Right atrium auricular region (tissue), 2 donors: ENCODE data around the gene MCEMP1. TPM values are rescaled to one million over a fixed set of nuclear protein-coding genes. Genes with fewer than 3 reads are reported as not detected.
A peak's percentile ranks its signal among the peaks of the same experiment; 100 is the strongest.

Source experiments
- DNase-seq: peaks from one replicate; pipeline ENCODE4 v3.0.0-alpha.2; 2019; ENCODE audit warnings: low spot score
- H3K27ac ChIP-seq, 2 donors: fragments of 200-600 bp; sonication (generic); 1 replicate in 1 of 2; 2 replicates in 1 of 2; pipeline ENCODE4 v1.5.1; 2016 to 2019
- H3K27me3 ChIP-seq, 2 donors: fragments of 200-600 bp; sonication (generic); one replicate each; pipeline versions ENCODE4 v1.5.1 to v1.6.0; 2017 to 2019
- H3K36me3 ChIP-seq: fragments of 200-600 bp; sonication (generic); one replicate; pipeline ENCODE4 v1.5.1; 2016
- H3K4me1 ChIP-seq, 2 donors: fragments of 200-600 bp; sonication (generic); one replicate each; pipeline versions ENCODE4 v1.5.1 to v1.6.0; 2017 to 2019
- H3K4me3 ChIP-seq, 2 donors: fragments of 200-600 bp; sonication (generic); 1 replicate in 1 of 2; 2 replicates in 1 of 2; pipeline ENCODE4 v1.5.1; 2017 to 2019; ENCODE audit warnings: mild to moderate bottlenecking in 1 of 2, moderate library complexity in 1 of 2
- H3K9me3 ChIP-seq, 2 donors: fragments of 200-600 bp; sonication (generic); one replicate each; pipeline ENCODE4 v1.5.1; 2019
- total RNA-seq, 2 donors: library from RNA; depleted of rRNA; stranded (reverse); fragments of >200 nt; gene quantifications; one replicate each; pipeline ENCODE4 v1.1.0, GENCODE V29; 2016
- TF ChIP-seq, protein P1 (sequence below), 2 donors: fragments of 200-600 bp; sonication (generic); IDR thresholded peaks; one replicate each; pipeline ENCODE4 v1.5.1; 2019; ENCODE audit warnings: antibody characterized with exemption in 2 of 2

MCEMP1 gene, protein sequence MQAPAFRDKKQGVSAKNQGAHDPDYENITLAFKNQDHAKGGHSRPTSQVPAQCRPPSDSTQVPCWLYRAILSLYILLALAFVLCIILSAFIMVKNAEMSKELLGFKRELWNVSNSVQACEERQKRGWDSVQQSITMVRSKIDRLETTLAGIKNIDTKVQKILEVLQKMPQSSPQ
- 1 to 10 TPM in 1 of 2 donors, under 1 TPM in 1; 0.70 to 1.5 TPM for total RNA-seq

DNA sequence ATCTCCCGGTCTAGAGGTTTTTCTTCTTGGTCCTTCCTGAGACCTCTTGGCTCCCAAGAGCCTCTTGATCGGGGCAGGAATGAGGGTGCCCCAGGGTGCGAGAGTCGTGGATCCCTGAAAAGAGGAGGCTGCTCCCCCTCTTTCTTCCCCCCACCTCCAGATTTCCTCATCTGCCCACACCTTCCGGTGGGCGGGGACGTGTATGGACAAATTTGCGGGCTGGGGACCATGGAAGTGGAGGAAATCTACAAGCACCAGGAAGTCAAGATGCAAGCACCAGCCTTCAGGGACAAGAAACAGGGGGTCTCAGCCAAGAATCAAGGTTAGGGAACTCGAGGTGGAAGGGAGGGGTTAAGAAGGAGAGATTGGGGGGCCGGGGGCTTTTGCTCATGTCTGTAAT, at the start of gene MCEMP1:
Gene MCEMP1, plus strand, starts transcription at position 237 of the 400 bp plus-strand sequence. Its CDS starts 31 bp downstream, at position 268.
- Histone ChIP-seq H3K27ac (no peak within 1 kb of the TSS), H3K36me3 (no peaks in the 10 kb centered on the region), H3K4me1 (peaks cover 0 to 11% of the 10 kb centered on the region in 2 donors), H3K27me3 (no peaks in the 10 kb centered on the region), H3K9me3 (peaks cover 0 to 4% of the 10 kb centered on the region in 2 donors), H3K4me3 (no peak within 1 kb of the TSS)
- TF ChIP-seq, protein P1, sequence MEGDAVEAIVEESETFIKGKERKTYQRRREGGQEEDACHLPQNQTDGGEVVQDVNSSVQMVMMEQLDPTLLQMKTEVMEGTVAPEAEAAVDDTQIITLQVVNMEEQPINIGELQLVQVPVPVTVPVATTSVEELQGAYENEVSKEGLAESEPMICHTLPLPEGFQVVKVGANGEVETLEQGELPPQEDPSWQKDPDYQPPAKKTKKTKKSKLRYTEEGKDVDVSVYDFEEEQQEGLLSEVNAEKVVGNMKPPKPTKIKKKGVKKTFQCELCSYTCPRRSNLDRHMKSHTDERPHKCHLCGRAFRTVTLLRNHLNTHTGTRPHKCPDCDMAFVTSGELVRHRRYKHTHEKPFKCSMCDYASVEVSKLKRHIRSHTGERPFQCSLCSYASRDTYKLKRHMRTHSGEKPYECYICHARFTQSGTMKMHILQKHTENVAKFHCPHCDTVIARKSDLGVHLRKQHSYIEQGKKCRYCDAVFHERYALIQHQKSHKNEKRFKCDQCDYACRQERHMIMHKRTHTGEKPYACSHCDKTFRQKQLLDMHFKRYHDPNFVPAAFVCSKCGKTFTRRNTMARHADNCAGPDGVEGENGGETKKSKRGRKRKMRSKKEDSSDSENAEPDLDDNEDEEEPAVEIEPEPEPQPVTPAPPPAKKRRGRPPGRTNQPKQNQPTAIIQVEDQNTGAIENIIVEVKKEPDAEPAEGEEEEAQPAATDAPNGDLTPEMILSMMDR (IDR thresholded peaks at IDR 0.05): no peak
- DNase-seq: no peak

DNA sequence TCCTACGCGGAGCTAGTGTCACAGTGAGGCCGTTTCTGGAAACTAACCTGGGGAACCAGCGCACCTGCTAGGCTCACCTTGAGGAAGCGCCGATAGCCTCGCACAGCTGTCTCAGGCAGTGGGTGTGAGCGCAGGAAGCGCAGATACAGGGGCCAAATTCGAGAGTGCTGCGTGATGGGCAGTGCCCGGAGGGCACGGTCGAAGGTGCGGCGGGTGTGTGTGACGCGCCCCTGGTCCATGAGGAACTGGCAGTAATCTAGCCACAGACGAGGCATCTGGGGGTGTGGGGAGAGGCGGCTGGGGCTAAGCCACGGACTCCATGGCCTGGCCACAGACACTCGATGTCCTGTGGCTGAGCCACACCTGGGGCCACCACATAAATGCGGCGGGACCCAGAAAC, 49.7 kb upstream of the MCEMP1 start:
- H3K4me1 ChIP-seq: peaks cover 0 to 35% of the 10 kb centered on the region in 2 donors
- no peak overlapping the region for H3K27ac ChIP-seq
- no peaks in the 10 kb centered on the region for H3K9me3 ChIP-seq
- DNase-seq: no peak
- TF ChIP-seq, protein P1 (IDR thresholded peaks at IDR 0.05): no peak
- no peaks in the 10 kb centered on the region for H3K27me3 ChIP-seq
- peaks cover 35% of the 10 kb centered on the region for H3K36me3 ChIP-seq
- no peak overlapping the region for H3K4me3 ChIP-seq

DNA sequence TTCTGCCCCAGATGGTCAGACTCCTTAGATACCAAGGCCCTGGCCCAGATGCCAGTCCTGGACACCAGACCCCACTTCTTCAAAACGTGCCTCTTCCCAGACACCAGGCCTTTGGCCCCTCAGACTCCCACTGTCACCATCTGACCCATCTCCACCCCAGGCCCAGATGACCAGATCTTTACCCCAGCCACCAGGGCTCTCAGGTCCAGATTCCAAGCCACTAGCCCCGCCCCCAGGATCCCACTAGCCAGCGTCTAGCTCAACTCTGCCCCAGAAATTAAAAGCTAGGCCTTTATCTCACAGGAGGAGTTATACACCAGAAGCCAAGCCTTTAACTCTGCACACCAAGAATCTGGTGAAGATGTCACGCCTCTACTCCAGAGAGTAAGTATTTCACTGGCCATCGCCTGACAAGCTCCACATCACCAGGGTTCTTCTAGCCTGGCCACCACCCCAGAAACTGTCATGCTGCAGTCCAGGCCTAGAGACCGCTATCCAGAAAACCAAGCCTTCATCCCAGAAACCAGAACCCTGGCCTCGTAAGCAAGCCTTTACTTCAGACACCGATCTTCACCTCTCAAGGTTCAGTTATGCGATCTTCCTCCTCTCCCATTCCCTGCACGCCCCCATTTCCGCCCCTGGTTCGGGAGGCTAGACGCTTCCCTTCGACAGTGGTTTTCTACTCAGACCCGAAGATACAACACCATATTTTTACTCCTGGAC, 48.1 kb upstream of the MCEMP1 start:
- TF ChIP-seq, protein P1 (IDR thresholded peaks at IDR 0.05): no peak
- H3K4me1 ChIP-seq: peaks cover 0 to 35% of the 10 kb centered on the region in 2 donors
- peaks cover 19% of the 10 kb centered on the region for H3K36me3 ChIP-seq

DNA sequence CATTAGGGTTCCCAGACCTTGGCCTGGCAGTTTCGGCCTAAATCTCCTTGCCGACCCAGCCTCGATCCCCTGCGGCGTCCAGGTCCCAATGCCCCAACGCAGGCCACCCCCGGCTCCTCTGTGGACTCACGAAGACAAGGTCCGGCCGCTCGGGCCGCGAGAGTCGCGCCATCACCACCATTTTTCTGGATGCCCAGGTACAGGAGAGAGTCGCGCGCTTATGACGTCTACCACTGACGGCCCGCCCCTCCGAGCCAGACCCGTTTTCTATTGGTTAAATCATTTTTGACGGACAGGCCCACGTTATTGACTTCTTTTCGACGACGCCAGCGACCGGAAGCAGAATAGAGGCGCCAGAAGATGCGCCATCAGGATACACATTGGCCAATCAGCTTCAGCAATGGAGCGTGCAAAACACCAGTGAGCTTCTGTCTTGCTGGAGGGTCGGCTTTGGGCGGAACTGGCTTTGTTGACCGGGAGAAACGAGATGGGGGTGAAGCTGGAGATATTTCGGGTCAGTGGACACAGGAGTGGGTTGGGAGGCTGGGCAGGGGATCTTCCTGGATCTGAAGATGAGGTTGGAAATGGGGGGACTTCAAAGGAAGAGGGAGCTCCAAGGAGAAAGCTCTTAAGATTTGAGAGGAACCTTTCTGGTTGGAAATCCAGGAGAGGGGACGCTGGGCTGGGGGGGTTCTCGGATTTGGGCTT, 47.4 kb upstream of the MCEMP1 start, which contains the start of the genes PET100 and XAB2:
Gene PET100, plus strand, starts transcription at position 447 of the 708 bp plus-strand sequence. Its CDS starts 41 bp downstream, at position 488.
Gene XAB2, minus strand, starts transcription at position 199 of the 708 bp plus-strand sequence. Its CDS starts 18 bp downstream, at position 181.
- no peaks in the 10 kb centered on the region for H3K9me3 ChIP-seq
- peaks cover 16% of the 10 kb centered on the region for H3K36me3 ChIP-seq
- peak within 1 kb of the TSS; percentile 82 to 96 for H3K4me3 ChIP-seq
- peaks cover 0 to 35% of the 10 kb centered on the region in 2 donors for H3K4me1 ChIP-seq
- TF ChIP-seq, protein P1 (IDR thresholded peaks at IDR 0.05): no peak
- H3K27me3 ChIP-seq: no peaks in the 10 kb centered on the region
- peak; percentile 99 for DNase-seq
- peak within 1 kb of the TSS; percentile 63 to 85 for H3K27ac ChIP-seq

More for the DNA sequence above, 48.1 kb upstream of the MCEMP1 start:
- Histone ChIP-seq H3K9me3 (no peaks in the 10 kb centered on the region), H3K27ac (peak overlapping the region; percentile 60 to 85), H3K4me3 (peak overlapping the region; percentile 82 to 96), H3K27me3 (no peaks in the 10 kb centered on the region)
- no peak for DNase-seq

DNA sequence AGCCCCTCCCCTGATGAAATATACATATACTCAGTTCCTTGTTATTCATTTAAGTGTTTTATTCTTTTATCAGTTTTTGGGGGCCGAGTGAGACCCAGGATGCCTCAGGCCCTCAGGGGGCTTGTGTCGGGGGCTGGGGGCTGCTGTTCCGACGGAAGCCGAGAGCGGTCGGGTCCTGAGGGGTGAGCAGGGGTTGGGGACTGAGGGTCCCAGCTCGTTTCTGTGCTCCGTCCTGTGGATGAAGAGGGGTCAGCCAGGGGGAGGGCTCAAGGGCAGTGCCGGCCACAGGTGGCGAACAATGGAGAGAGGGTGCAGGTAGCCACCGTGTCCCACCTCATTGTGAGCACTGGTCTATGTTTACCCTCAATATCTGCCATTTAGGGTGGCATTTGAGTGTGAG, 45.3 kb upstream of the MCEMP1 start:
- DNase-seq: no peak
- Histone ChIP-seq H3K36me3 (no peaks in the 10 kb centered on the region), H3K27ac (no peak overlapping the region), H3K9me3 (no peaks in the 10 kb centered on the region), H3K27me3 (peaks cover 0 to under 1% of the 10 kb centered on the region in 2 donors), H3K4me3 (no peak overlapping the region), H3K4me1 (peaks cover 0 to 42% of the 10 kb centered on the region in 2 donors)
- TF ChIP-seq, protein P1 (IDR thresholded peaks at IDR 0.05): no peak
